ENCODE measurements around the gene FGD3.
"Not testable (repeated sequence)": the region's sequence is repeated elsewhere in the genome, so short reads cannot be mapped to it uniquely, and the experiment has no call there.

The FGD3 gene

DNA sequence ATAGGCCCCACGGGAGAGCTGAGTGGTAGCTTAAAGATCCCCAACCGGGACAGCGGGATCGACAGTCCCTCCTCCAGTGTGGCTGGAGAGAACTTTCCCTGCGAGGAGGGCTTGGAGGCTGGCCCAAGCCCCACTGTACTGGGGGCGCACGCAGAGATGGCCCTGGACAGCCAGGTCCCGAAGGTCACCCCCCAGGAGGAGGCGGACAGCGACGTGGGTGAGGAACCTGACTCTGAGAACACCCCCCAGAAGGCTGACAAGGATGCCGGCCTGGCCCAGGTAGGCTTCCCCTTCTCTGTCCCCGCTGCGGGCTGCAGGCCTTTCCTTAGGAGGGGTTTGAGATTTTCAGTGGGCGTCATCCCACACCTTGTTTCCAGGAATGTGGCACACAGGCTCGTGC, 29.1 kb downstream of the FGD3 start:
- H3K4me3 ChIP-seq (ENCODE audit: low read depth, low read length): no peak overlapping the region

DNA sequence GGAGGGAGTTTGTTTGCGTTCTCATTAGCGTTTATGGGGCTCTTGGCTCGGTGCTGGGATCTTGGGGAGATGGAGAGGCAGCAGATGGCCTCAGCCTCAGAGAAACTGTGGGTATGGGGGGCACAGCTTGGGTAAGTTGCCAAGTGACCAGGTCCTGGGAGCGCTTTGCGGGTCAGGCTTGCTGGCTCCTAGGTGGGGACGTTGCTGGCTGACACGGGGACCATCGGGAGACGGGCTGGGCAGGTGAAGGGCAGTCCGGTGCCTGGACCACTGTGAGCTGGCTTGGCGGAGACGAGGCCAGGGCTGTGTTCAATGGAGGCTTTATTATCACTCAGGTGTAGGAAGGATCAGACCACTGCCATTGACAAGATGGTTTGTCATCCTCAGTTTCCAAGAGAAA, 30.0 kb downstream of the FGD3 start:
- no peak overlapping the region for H3K4me3 ChIP-seq (ENCODE audit: low read depth, low read length)

DNA sequence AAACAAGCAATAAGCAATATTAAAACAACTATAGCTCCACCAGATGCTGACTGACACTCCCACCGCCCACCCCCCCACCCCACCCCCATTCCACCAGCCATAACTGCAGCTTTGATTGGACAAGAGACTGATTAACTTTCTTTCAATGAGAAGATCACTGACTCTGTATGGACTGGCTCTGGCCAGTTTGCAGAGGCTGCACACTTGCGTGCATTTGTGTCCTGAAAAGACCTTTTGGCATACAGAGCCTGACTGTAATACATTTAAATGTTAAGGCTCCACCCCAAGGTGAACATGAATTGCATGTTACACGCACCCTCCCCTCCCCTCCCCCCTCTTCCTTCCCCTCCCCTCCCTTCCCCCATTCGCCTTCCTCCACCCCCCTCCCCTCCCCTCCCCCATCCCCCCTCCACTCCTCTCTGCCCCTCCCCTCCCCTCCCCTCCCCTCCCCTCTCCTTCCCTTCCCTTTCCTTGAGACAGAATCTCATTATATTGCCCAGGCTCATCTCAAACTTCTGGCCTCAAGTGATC, 31.1 kb downstream of the FGD3 start:
- H3K4me3 ChIP-seq (ENCODE audit: low read depth, low read length): no peak overlapping the region

DNA sequence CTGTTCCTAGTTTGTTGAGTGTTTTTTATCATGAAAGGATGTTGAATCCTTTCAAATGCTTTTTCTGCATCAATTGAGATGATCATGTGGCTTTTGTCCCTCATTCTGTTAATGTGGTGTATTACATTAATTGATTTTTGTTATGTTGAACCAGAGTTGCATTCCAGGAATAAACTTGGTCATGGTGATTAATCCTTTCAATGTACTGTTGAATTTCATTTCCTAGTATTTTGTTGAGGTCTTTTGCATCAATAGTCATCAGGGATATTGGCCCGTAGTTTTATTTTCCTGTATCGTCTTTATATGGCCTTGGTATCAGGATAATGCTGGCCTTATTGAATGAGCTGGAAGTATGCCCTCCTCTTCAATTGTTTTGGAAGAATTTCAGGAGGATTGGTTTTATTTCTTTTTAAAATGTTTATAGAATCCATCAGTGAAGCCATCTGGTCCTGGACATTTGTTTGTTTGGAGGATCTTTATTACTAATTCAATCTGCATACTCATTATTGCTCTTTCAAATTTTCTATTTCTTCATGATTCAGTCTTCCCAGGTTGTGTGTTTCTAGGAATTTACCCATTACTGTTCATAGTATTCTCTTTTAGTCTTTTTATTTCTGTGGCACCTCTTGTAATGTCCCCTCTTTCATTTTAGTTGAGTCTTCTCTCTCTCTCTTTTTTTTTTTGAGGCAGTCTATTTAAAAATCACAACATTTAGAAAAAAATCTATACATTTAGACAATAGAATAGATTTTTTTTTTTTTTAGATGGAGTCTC, 32.1 kb downstream of the FGD3 start:
- H3K4me3 ChIP-seq (ENCODE audit: low read depth, low read length): no peak overlapping the region

DNA sequence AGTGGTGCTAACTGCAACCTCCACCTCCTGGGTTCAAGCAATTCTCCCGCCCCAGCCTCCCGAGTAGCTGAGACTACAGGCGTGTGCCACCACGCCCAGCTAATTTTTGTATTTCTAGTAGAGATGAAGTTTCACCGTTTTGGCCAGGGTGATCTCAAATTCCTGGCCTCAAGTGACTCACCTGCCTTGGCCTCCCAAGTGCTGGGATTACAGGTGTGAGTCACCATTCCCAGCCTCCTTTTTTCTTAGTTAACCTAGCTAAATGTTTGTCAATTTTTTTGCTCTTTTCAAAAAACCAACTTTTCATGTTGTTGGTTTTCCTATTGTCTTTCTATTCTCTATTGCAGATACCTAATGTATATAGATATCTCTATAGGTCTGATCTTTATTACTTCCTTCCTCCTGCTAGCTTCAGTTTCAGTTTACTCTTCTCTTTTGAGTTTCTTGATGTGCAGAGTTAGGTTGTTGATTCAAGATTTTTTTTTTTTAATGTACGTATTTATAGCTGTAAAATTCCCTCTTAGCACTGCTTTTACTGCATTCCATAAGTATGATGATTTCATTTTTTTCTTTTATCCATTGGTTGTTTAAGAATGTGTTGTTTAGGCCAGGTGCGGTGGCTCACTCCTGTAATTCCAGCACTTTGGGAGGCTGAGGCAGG, 32.9 kb downstream of the FGD3 start:
- H3K4me3 ChIP-seq (ENCODE audit: low read depth, low read length): no peak overlapping the region

DNA sequence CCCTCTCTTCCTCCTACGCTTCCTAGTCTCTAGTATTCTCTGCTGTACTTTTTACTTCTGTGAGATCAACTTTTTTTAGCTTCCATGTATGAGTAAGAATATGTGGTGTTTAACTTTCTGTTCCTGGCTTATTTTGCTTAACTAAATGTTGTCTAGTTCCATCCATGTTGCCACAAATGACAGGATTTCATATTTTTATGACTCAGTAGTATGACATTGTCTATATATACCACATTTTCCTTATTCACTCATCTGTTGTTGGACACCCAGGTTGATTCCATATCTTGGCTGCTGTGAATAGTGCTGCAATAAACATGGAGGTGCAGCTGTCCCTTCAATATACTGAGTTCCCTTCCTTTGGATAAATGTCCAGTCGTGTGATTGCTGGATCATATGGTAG, 34.8 kb downstream of the FGD3 start:
- no peak overlapping the region for H3K4me3 ChIP-seq (ENCODE audit: low read depth, low read length)

DNA sequence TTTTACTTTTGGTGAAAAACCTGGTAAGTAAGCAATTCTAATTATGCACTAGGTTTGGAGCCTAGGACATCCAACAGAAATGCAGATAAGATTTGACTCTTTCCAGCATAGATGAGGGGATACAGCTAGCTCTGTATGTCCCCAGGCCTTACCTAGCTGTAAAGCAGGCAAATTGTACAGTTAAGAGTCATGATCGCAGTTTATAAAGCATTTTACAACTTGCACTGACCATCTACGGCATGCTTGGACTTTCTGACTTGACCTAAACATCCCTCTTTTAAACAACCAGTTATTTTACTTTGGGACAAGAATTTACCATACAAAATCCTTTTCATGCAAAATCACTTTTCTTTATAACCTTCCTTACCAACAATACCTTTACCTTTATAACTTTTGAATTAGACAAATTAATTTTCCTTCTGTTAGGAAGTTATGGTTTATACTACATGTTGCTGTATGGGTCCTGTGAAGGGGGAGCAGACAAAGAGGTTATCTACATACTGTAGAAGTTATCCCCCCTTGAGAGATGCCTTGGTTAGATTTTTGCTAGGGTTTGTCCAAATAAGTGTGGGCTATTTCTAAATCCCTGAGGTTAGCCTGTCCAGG, 36.8 kb downstream of the FGD3 start:
- no peak overlapping the region for H3K4me3 ChIP-seq (ENCODE audit: low read depth, low read length)

DNA sequence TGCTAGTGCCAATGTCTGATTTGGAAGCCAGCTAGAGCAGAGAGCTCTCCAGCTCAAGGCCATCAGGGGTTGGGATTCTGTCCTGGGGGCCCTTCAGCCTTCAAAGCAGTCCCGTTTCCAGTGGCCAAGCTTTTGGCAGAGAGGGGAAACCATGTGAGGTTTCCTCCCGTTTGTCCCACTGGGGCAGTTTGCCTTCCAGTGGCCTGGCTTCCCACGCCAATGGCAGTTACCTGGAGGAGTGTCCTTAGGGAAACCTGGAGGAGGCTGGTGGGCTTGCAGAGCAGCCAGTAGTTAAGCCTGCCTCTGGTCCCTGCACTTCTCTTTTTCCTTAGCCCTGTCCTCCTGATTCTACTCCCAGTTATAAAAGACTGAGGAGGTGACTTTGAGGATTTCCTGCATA, 37.7 kb downstream of the FGD3 start:
- H3K4me3 ChIP-seq (ENCODE audit: low read depth, low read length): no peak overlapping the region

DNA sequence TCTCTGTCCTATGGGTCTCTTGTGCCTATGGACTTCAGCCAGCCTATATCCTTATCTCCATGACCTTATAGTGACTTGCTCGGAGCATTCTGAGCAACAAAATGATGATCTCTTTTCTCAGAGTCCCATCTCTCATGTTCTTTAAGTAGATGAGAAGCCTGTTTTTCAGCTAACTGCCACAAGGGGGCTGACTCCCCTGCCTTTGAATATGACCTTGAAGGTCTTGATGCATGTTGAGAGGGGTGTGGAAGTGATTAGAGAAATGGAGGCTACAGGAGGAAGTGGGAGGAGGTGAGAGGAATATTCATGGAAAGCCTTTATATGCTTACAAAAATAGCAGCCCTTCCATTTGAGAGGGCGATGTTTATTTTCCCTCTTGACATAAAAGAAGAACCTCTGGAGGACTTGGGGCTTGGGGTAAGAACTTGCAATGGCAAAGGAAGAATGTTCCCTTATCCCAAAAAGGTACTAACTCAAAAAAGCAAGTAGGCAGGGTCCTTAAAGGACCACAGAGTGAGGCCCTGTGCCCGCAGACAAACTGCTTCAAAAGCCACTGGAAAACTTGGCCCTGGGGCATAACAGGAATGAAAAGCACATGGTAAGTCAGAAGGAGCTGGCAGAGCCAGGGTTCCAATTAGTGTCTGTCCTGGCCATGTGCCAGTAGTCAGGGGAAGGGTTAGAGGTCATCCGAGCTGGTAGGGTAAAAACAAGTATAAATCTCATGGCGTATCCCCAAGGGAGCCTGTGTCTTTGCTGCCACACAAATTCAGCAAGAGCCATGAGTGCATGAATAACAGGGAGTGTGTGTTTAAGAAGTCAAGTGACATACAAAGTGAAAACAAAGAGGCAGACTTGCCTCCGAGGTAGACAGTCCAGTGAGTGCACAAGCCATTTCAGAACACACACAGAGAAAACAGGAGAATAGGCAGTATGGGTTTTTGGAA, 39.1 kb downstream of the FGD3 start:
- no peak overlapping the region for H3K4me3 ChIP-seq (ENCODE audit: low read depth, low read length)

DNA sequence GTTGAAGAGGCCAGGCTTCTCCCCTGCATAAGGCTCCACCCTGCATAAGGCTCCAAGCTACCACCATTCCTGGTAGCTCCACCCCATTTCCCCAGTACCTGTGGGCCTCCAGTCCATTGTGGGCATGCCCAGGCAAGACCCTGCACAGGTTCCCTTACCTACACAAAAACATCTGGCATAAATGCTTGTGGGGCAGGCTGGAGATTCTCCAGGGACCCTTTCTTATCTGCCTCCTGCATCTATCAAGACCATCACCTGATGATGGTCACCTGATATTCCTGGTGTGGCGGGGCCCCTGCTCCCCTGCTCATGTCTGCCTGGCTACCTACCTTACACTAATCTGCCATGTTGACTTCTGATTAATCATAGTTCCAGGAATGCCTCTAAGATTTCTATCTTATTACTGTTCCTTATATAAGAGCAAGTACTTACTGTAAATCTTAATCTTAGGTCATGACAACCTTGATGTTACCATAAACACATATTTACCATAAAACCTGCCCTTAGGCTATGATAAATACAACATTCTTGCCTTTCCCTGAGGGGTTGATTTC, 41.0 kb downstream of the FGD3 start:
- no peak overlapping the region for H3K4me3 ChIP-seq (ENCODE audit: low read depth, low read length)

DNA sequence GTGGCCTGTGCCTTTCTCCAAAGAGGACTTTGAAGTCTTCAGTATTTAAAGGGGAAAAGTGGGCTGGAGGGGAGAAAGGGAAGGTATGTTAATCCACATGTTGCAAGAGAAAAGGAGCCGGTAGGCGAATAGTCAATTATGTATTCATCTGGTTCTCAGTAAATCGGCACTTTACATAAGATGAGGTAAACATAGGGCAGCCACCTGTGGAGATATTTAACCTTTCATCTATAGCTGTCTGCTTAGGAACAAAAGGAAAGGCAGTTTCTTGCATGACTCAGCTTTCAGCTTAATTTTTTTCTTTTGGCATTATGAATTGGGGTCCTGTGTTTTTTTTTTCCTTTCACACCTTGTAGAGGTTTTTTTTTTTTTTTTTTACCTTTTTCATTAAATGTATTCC, 42.2 kb downstream of the FGD3 start:
- H3K4me3 ChIP-seq (ENCODE audit: low read depth, low read length): no peak overlapping the region

DNA sequence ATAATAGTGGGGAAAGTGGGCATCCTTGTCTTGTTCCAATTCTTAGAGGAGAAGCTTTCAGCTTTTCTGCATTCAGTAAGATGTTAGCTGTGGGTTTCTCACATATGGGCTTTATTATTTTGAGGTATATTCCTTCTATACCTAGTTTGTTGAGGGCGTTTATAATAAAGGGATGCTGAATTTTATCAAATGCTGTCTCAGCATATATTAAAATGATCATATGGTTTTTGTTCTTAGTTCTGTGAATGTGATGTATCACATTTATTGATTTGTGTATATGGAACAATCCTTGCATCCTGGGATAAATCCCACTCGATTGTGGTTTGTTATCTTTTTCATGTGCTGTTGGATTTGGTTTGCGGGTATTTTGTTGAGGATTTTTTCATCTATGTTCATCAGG, 43.1 kb downstream of the FGD3 start:
- H3K4me3 ChIP-seq (ENCODE audit: low read depth, low read length): no peak overlapping the region

DNA sequence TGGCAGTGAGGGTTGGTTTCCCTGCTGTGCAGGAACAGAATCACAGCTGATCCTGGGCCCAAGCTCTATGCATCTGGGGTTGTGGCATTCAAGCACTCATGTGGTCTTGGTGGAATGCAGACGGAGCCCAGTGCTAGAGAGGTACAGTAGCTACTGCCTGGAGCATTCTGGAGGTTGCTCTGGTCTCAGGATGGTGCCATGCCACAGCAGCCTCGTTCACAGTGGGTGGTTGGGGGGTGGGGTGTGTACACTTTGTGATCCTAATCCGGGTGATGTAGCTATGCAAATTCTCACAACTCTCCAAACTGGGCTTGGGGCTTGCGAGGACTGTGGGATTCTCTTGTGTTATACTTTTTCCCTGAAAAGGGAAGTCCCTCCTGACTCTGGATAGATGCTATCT, 45.2 kb downstream of the FGD3 start:
- no peak overlapping the region for H3K4me3 ChIP-seq (ENCODE audit: low read depth, low read length)

DNA sequence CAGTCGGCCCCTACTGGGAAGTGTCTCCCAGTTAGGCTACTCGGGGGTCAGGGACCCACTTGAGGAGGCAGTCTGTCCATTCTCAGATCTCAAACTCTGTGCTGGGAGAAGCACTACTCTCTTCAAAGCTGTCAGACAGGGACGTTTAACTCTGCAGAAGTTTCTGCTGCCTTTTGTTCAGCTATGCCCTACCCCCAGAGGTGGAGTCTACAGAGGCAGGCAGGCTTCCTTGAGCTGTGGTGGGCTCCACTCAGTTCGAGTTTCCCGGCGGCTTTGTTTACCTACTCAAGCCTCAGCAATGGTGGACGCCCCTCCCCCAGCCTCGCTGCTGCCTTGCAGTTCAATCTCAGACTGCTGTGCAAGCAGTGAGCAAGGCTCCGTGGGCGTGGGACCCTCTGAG, 51.5 kb downstream of the FGD3 start:
- H3K4me3 ChIP-seq (ENCODE audit: low read depth, low read length): not testable (repeated sequence)

DNA sequence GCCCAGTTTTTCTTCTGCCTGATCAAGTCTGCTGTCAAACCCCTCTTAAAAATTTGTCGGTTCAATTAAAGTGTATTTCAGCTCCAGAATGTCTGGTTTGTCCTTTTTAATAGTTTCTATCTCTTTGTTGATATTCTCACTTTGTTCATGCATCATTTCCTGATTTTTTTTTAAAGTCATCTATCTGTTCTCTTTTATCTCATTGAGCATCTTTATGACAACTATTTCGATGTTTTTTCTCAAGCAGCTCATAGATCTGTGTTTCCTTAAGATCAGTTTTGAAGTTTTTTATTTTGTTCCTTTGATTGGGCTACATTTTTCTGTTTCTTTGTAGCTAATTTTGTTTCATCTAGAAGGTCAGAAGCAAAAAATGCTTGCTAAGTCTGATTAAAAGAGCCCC, 53.7 kb downstream of the FGD3 start:
- no peak overlapping the region for H3K4me3 ChIP-seq (ENCODE audit: low read depth, low read length)

DNA sequence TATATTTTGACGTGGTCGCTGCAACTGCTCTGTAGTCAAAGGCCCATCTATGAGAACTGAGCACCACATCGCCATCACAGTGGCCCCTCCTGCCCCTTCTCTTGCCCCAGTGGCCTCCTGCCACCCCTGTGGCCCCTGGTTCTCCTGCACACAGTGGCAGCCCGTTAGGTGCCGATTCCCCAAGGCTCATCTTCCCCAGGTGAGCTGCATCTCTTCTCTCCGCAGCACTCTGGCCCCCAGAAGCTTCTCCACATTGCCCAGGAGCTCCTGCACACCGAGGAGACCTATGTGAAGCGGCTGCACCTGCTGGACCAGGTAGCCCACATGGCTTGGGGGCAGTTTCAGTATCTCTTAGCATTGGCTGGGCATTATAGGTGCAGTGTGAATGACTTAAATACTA, 55.4 kb downstream of the FGD3 start:
- H3K4me3 ChIP-seq (ENCODE audit: low read depth, low read length): no peak overlapping the region

DNA sequence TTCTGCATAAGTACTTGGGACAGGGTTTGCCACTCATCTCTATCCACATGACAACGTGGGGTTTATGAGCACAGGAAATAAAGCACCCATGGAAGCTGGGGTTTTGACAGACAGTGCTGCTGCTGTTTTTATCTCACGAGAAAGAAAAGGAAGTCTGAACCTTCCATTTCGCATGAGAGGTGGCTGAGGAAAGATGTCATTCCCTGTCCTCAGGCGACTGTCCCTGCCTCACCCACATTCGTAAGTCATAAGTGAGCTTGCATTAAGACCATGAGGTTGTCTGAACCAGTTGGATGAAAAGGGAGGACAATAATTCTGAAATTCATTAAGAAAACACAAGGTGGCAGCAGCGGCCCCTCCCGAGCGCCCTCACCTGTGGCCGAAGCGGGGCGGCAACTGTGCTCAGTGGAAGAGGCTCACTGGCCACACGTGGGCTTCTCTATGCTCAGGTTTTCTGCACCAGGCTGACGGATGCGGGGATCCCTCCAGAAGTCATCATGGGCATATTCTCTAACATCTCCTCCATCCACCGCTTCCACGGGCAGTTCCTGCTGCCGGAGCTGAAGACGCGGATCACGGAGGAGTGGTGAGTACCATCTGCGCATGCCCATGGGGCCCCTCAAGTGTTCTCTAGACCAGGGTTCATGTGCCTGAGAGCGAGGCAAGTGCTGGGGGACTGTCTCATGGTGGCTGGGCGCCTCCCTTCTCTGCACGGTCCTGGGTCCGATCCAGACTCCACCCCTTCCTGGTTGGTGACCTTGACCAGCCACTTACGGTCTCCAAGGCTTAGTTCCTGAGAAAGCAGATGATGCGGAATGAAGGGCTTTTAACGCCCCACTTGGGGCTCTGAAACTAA, 56.5 kb downstream of the FGD3 start:
- no peak overlapping the region for H3K4me3 ChIP-seq (ENCODE audit: low read depth, low read length)

DNA sequence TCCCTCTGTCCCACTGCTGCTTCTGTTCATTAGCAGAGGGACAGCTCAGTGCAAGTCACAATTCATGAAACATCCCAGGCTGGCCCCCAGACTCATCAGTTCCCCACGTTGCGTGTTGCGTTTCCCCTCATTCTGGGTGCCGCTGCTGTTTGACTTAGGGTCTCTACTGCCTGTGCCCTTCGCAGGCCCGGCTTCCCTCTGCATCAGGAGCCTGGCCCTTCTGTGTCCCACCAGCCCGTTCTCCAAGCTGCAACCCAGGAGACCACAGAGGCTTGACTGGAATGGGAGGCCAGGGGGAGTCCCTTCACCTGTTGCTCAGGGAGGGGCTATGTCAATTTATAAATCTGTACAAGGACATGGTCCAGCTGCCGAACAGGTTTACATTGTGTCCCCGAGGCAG, 57.2 kb downstream of the FGD3 start:
- H3K4me3 ChIP-seq (ENCODE audit: low read depth, low read length): no peak overlapping the region

DNA sequence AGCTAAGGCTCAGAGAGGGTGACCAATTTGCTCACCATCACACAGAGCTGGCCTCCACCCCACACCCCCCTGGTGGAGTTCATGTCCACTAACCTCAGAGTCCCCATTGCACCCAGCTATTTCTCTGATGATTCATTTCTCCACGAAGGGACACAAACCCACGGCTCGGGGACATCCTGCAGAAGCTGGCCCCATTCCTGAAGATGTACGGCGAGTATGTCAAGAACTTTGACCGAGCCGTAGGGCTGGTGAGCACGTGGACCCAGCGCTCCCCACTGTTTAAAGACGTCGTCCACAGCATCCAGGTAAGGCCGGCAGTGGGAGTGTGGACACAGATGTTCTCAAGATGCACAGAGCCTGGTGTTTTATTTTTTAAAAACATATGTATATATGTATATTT, 58.6 kb downstream of the FGD3 start:
- H3K4me3 ChIP-seq (ENCODE audit: low read depth, low read length): no peak overlapping the region

DNA sequence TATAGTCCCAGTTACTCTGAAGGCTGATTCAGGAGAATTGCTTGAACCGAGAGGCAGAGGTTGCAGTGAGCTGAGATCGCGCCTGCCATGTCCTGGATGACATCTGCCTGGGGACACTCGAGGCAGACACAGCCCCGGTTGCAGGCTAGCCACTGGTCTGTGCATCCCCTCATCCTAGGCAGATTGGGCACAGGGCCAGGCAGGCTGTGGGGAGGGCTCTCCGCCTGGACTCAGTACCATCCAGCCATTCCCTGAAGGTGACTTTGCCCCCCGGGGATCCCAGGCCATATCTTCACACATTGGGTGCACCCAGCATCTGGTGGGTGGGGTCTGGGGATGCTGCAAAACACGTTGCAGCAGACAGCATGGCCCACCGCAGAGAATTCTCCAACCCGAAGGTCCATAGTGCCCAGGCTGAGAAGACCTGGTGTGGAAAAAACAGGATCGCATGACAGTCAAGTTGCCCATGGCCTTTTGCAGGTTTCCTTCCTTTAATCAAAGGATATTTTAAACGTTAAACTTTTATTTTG, 60.3 kb downstream of the FGD3 start:
- no peak overlapping the region for H3K4me3 ChIP-seq (ENCODE audit: low read depth, low read length)

Data from iPS-11a (cell line).